K562 (cell line): Measurements from ENCODE around the gene CNNM3. TPM values are rescaled to one million over a fixed set of nuclear protein-coding genes. Genes with fewer than 3 reads are reported as not detected.

ENCODE experiments used
- CBFA2T3 ChIP-seq: fragments of 450-650 bp; IDR thresholded peaks from 2 replicates; pipeline ENCODE4 v1.6.1; 2017
- CC2D1A ChIP-seq: fragments of 450-650 bp; IDR thresholded peaks from 2 replicates; pipeline ENCODE4 v1.6.1; 2017; ENCODE audit warnings: mild to moderate bottlenecking
- CLOCK ChIP-seq: fragments of 250-450 bp; sonication (Bioruptor Pico); IDR thresholded peaks from 2 replicates; pipeline ENCODE4 v1.4.0; 2020; ENCODE audit warnings: mild to moderate bottlenecking, moderate library complexity, borderline replicate concordance
- HOMEZ ChIP-seq: fragments of 250-450 bp; sonication (Bioruptor Pico); IDR thresholded peaks from 2 replicates; pipeline ENCODE4 v1.4.0; 2020; ENCODE audit warnings: mild to moderate bottlenecking, moderate library complexity
- NCOR1 ChIP-seq: fragments of 450-650 bp; IDR thresholded peaks from 2 replicates; pipeline ENCODE4 v1.6.1; 2016; ENCODE audit warnings: mild to moderate bottlenecking, moderate library complexity
- NFYB ChIP-seq: IDR thresholded peaks from 2 replicates; pipeline ENCODE4 v1.6.1; 2011; ENCODE audit warnings: mild to moderate bottlenecking, moderate library complexity; ENCODE audit not compliant: insufficient read length; ENCODE audit errors: extremely low read depth
- TFAP4 ChIP-seq: sonication (generic); formaldehyde crosslinking; IDR thresholded peaks from 2 replicates; pipeline ENCODE4 v1.8.0; 2022; ENCODE audit warnings: missing genetic modification reagents, mild to moderate bottlenecking, moderate library complexity, borderline replicate concordance
- UBTF ChIP-seq, 2 experiments: IDR thresholded peaks; 2 replicates each; pipeline ENCODE4 v1.6.1; 2012; ENCODE audit warnings: improper control_type of control experiment in 2 of 2, low read depth in 2 of 2, low read length in 2 of 2, borderline replicate concordance in 1 of 2
- VEZF1 ChIP-seq: fragments of 200-800 bp; sonication (Bioruptor generic); IDR thresholded peaks from 2 replicates; pipeline ENCODE4 v1.6.1; 2017; ENCODE audit warnings: missing genetic modification characterization, missing compliant biosample characterization
- ZNF639 ChIP-seq, 2 experiments: fragments of 200-800 bp in 1 of 2; sonication (Bioruptor generic) in 1 of 2; sonication (generic) in 1 of 2; formaldehyde crosslinking in 1 of 2; IDR thresholded peaks in 1 of 2; conservative IDR thresholded peaks in 1 of 2; 2 replicates each; pipeline versions ENCODE4 v1.5.0 to v1.6.1; 2016 to 2020; ENCODE audit warnings: missing compliant biosample characterization in 1 of 2, missing genetic modification characterization in 1 of 2, missing genetic modification reagents in 1 of 2
- ZZZ3 ChIP-seq: fragments of 450-650 bp; IDR thresholded peaks from 2 replicates; pipeline ENCODE4 v1.6.1; 2016; ENCODE audit warnings: antibody characterized with exemption, mild to moderate bottlenecking, moderate library complexity
- polyA plus RNA-seq, 8 experiments: library from polyadenylated mRNA; depleted of rRNA in 4 of 8; stranded (reverse) in 5 of 8; unstranded in 3 of 8; fragments of >200 nt; fragmentation: Nextera tagmentation in 2 of 8; fragmentation: Illumina TruSeq in 1 of 8; extraction: Ambion mirVana in 2 of 8; extraction: Trizol in 1 of 8; gene quantifications; 2 replicates each; pipeline versions ENCODE4 v1.2.1 to v1.2.3, GENCODE V29; 2011 to 2014; ENCODE audit warnings: inconsistent platforms in 1 of 8, missing spikeins in 1 of 8
- total RNA-seq, 7 experiments: library from RNA; depleted of rRNA in 6 of 7; stranded (reverse); fragments of >200 nt in 6 of 7; fragmentation: Illumina TruSeq in 2 of 7; extraction: Trizol in 2 of 7; gene quantifications; 2 replicates each; pipeline versions ENCODE4 v1.2.1 to v1.2.3, GENCODE V29; 2011 to 2021; ENCODE audit warnings: low replicate concordance in 1 of 7

Gene CNNM3
- total and polyA plus RNA-seq, 9 of the 15 experiments (the other 6 are each of a cell fraction or from before 2014, with no cell fraction given), result 1.4 to 16.9 (median 6.5) TPM

- TF ChIP-seq VEZF1 (CRISPR knock-in tag), result peak; percentile 31; the same call in 1 of the 2 replicates
- no peak for TF ChIP-seq HOMEZ
- TF ChIP-seq CC2D1A, result no peak
- no peak for TF ChIP-seq NFYB
- TF ChIP-seq ZNF639 (CRISPR knock-in tag; conservative IDR thresholded peaks at IDR 0.05 in 1 of 2, IDR thresholded peaks at IDR 0.05 in 1 of 2), result no peak
- no peak for TF ChIP-seq ZZZ3
- no peak for TF ChIP-seq CLOCK (CRISPR knock-in tag)
- 0 out of 4 replicates have a peak, but pooled peaks of 1 of the 2 experiments have one; percentile 39 for TF ChIP-seq UBTF (IDR thresholded peaks at IDR 0.05; ENCODE audit: borderline replicate concordance in 1 of 2, low read depth in 2 of 2, low read length in 2 of 2)
- 0 out of 2 replicates have a peak, but pooled peaks have one; percentile 3 for TF ChIP-seq CBFA2T3
- peak; percentile 59; the same call in 1 of the 2 replicates for TF ChIP-seq TFAP4 (CRISPR knock-in tag)
- no peak; the same call in 1 of the 2 replicates for TF ChIP-seq NCOR1
These were observed 65.5 kb downstream of the CNNM3 start (continued) for GRCh38 chr2:96881349-96882195.
